Large intestine (tissue), 3 donors: ENCODE data around the gene USP12. TPM values are rescaled to one million over a fixed set of nuclear protein-coding genes. Genes with fewer than 3 reads are reported as not detected.

Source experiments
- DNase-seq, 2 donors: peaks; one replicate each; pipeline versions ENCODE4 v3.0.0 to v3.0.0-alpha.2; 2013
- H3K27ac ChIP-seq: one replicate; pipeline ENCODE4 v1.5.1; 2013; ENCODE audit warnings: low read length
- H3K27me3 ChIP-seq: 2 replicates; pipeline ENCODE4 v1.6.1; 2013; ENCODE audit warnings: low read length; ENCODE audit not compliant: control insufficient read depth, insufficient read depth
- H3K36me3 ChIP-seq: 2 replicates; pipeline ENCODE4 v1.6.1; 2013; ENCODE audit warnings: low read length; ENCODE audit not compliant: control insufficient read depth, insufficient read depth
- H3K4me1 ChIP-seq: one replicate; pipeline ENCODE4 v1.6.1; 2013; ENCODE audit warnings: low read length; ENCODE audit not compliant: control insufficient read depth, insufficient read depth
- H3K4me3 ChIP-seq: one replicate; pipeline ENCODE4 v1.5.1; 2013; ENCODE audit warnings: low read length
- H3K9me3 ChIP-seq: one replicate; pipeline ENCODE4 v1.6.1; 2013; ENCODE audit warnings: mild to moderate bottlenecking, low read depth, low read length, moderate library complexity; ENCODE audit not compliant: control insufficient read depth
- WGBS: methylation state at CpG from one replicate; pipeline ENCODE4 v1.1.5; 2013; ENCODE audit warnings: low lambda C conversion rate; ENCODE audit not compliant: insufficient coverage; 5-methylcytosine and 5-hydroxymethylcytosine counted together
- polyA plus RNA-seq: library from polyadenylated mRNA; unstranded; fragments of 120-200 nt; gene quantifications from one replicate; pipeline ENCODE4 v1.2.1, GENCODE V29; 2013

Gene USP12
- polyA plus RNA-seq, 1 donor: 52.7 TPM

DNA sequence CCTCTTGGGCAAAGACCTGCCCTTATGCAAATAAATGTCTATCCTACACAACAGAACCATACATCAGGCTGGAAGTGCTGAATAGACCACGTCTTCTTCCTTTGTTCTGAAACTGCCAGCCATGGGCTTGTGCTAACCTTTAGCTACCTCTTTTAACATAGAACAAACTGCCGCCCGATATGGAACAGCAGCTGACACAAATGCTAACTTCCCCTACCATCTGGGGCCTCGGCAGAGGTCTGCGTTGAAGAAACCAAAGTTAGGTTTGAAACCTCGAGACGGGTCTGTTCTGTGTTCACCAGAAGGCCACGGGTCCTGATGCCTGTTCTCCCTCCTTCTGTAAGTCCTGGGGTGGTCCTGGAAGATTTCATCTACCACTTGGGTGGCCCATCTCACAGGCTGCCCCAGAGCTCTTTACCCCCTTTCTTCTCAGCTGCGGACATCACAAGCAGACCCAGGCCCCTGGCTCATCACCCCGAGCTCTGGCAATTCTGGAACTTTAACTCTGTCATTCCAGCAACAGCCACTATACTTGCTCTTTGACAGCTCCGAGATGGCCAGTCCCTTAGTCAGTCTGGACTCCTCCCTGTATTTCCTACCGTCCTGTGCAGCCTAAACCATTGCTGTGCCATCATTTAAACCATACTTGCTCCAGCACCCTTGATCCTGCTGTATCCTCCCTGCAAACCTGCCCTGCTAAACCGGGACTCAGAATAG is 146.7 kb downstream of the USP12 start:
- H3K9me3 ChIP-seq: no peaks in the 10 kb centered on the region
- H3K4me1 ChIP-seq: no peaks in the 10 kb centered on the region
- WGBS: 40% methylated on average over 1 of the region's 13 CpGs
- no peaks in the 10 kb centered on the region for H3K27me3 ChIP-seq
- DNase-seq: no peak
- H3K27ac ChIP-seq: no peak overlapping the region
- no peak overlapping the region for H3K4me3 ChIP-seq
- no peaks in the 10 kb centered on the region for H3K36me3 ChIP-seq

DNA sequence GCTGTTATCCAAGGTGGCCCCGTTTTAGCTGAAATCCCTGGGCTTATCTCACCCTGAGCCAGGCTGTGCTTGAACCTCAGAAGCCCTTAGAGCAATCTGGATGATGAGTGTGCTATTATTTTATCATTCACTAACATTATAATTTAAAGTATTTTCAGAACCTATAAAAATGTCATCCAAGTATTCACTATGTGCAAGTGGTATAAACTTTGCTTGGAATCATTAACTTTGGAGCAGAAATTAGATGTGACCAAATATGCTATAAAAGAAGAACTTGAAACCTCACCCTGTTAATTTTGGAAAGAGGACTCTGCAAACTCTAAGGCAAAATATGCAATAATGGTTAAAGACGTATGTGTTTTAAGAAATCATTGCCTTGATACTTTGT is 147.5 kb downstream of the USP12 start:
- no peaks in the 10 kb centered on the region for H3K4me1 ChIP-seq
- H3K27ac ChIP-seq: no peak overlapping the region
- no peaks in the 10 kb centered on the region for H3K36me3 ChIP-seq
- H3K9me3 ChIP-seq: no peaks in the 10 kb centered on the region
- 100% methylated on average over 1 of the region's 2 CpGs for WGBS
- no peak overlapping the region for H3K4me3 ChIP-seq
- no peaks in the 10 kb centered on the region for H3K27me3 ChIP-seq
- no peak for DNase-seq

DNA sequence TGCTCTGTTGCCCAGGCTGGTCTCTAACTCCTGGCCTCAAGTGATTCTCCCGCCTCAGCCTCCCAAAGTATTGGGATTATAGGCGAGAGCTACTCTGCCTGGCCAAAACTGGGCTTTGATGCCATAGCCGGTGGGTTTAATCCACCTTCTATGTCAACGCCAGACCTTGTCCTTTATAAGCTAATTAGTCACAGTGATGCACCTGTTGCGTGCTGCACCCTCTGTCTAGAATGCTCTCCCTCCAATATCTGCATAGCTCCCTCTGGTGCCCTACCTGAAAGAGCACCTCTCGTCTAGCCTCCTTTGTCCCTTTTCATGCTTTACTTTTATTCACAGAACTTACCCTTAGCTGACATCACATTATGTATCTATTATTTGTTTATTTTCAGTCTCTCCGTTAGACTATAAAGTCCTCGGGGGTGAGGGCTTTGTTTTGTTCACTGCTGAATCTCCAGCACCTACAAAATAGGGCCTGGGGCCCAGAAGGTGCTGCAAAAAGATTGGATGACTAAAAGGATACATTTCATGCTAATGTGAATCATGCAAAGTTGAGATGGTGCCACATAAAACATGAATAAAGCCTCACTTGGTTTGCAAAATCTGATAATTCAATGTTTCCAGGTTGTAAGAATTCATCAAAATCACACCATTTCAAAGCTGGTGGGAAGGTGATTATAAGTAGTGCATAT is 148.1 kb downstream of the USP12 start:
- H3K4me3 ChIP-seq: no peak overlapping the region
- WGBS: 90% methylated on average over 1 of the region's 8 CpGs
- H3K36me3 ChIP-seq: no peaks in the 10 kb centered on the region
- no peak overlapping the region for H3K27ac ChIP-seq
- no peaks in the 10 kb centered on the region for H3K9me3 ChIP-seq
- no peak for DNase-seq
- no peaks in the 10 kb centered on the region for H3K27me3 ChIP-seq
- H3K4me1 ChIP-seq: no peaks in the 10 kb centered on the region

DNA sequence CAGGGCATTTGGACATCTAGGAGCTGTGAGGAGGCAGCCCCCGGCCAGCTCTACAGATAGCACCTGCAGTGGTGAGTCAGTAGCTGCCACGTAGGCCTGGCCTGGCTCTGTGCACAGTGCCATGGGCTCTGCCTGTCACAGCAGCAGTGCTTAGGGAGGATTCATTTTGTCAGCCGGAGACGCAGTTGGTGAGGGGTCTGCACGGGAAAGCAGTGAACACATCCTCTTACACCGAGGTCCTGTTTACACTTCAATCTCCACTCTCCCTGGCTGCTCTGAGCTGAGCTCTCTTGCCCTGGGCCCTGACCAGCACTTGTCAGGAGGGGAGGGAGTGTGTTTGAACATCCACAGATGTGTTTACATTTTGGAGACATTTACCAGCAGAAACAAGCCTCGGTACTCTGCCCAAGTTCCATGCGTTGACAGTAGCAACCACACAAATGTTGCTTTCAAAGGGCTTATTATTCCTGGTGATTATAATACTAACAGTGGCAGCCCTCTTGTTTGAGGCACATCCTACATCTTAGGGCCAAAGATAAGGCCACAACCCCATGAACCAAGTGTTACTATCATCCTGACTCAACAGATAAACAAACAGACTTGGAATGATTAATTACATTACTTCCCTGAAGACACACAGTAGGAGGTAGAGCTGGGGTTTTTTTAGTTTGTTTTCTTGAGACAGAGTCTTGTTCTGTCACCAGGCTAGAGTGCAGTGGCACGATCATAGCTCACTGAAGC is 148.9 kb downstream of the USP12 start:
- DNase-seq: peak in 1 of 2 donors; percentile 40

DNA sequence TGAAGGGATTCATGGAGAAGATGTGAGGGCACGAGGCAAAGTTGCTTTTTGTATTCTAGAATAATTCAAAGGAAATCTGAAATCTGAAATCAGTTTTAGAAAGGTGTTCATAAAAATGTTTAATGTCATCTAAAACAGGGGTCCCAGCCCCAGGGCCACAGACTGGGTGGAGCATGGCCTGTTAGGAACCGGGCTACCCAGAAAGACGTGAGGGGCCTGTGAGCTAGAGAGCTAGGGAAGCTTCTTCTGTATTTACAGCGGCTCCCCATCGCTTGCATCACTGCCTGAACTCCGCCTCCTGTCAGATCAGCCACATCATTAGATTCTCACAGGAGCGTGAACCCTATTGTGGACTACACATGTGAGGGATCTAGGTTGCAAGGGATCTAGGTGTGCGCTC is 151.2 kb downstream of the USP12 start:
- Histone ChIP-seq H3K27me3 (no peaks in the 10 kb centered on the region), H3K4me1 (peaks cover 6% of the 10 kb centered on the region), H3K27ac (no peak overlapping the region), H3K36me3 (no peaks in the 10 kb centered on the region), H3K4me3 (no peak overlapping the region), H3K9me3 (no peaks in the 10 kb centered on the region)
- WGBS: no CpG with 5 or more reads among the region's 8 CpGs
- DNase-seq: no peak

More for the DNA sequence above, 148.9 kb downstream of the USP12 start:
- H3K36me3 ChIP-seq: no peaks in the 10 kb centered on the region
- no peaks in the 10 kb centered on the region for H3K9me3 ChIP-seq
- no peak overlapping the region for H3K27ac ChIP-seq
- H3K4me3 ChIP-seq: no peak overlapping the region
- WGBS: no CpG with 5 or more reads among the region's 9 CpGs
- no peaks in the 10 kb centered on the region for H3K4me1 ChIP-seq
- H3K27me3 ChIP-seq: no peaks in the 10 kb centered on the region

DNA sequence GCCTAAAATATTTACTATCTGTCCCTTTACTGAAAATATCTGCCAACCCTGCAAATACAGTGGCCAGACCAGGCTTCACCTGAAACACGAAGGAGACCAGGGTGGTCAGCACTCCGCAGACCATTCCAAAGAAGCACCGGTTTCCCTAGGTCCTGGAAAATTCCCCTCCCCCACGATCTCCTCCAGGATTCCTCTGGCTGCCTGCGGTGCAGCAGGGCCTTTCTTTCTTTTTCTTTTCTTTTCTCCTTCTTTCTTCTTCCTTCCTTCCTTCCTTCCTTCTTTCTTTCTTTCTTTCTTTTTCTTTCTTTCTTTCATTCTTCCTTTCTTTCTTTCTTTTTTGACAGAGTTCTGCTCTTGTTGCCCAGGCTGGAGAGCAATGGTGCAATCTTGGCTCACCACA is 152.7 kb downstream of the USP12 start:
- DNase-seq: no peak
- WGBS: 74% methylated on average over 4 of the region's 5 CpGs
- Histone ChIP-seq H3K27ac (no peak overlapping the region), H3K9me3 (no peaks in the 10 kb centered on the region), H3K27me3 (no peaks in the 10 kb centered on the region), H3K36me3 (no peaks in the 10 kb centered on the region), H3K4me1 (peaks cover 6% of the 10 kb centered on the region), H3K4me3 (no peak overlapping the region)

DNA sequence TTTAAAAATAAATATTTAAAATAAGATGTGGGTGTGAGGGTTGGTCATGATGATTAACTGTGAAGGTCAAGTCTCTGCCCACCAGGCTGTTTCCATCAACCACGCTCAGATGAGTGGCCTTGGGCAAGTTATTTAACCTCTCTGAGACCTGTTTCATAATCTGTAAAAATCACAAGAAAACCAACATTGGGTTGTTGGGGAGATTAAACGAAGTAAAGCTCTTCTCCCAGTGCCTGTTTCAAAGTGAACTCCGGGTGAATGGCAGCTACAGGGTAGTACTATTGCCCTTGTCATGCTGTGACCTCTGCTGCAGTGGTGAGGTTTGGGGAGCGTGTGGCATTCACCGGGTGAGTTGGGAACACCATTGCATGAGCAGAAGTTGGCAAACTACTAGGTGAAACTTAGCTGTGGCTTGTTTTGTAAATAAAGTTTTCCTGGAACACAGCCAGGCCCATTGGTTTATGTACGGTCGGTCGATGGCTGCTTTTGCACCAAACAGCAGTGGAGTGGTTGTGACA is 153.2 kb downstream of the USP12 start:
- Histone ChIP-seq H3K27me3 (no peaks in the 10 kb centered on the region), H3K4me1 (peaks cover 6% of the 10 kb centered on the region), H3K9me3 (no peaks in the 10 kb centered on the region), H3K36me3 (no peaks in the 10 kb centered on the region), H3K4me3 (no peak overlapping the region), H3K27ac (no peak overlapping the region)
- no peak for DNase-seq
- no CpG with 5 or more reads among the region's 8 CpGs for WGBS

DNA sequence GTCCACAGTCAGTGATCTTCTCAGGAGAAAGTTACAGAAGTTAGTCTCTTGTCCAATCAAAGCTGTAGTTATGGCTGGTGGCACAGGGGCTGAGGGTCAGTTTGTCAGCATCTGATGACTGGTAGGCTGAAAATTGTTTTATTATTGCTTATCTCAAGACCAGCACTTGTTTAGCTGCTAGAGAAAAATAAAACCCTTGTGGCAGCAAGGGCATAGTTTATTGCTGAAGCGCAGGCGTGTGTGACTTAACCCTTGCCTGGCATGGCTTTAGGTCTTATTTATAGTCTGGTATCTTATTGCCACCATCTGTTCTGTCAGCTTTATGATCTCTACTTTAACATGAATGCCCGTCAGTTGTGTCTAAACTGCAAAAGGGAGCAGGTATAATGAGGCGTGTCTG is 154.7 kb downstream of the USP12 start:
- Histone ChIP-seq H3K27me3 (no peaks in the 10 kb centered on the region), H3K4me1 (peaks cover 6% of the 10 kb centered on the region), H3K9me3 (no peaks in the 10 kb centered on the region), H3K27ac (no peak overlapping the region), H3K36me3 (no peaks in the 10 kb centered on the region), H3K4me3 (no peak overlapping the region)
- WGBS: no CpG with 5 or more reads among the region's 4 CpGs
- peak; percentile 47 to 81 for DNase-seq
